Myocyte (in vitro differentiated cells): ENCODE data around the gene PELI2. TPM values are rescaled to one million over a fixed set of nuclear protein-coding genes. Genes with fewer than 3 reads are reported as not detected.

Source experiments
- DNase-seq: peaks from one replicate; pipeline ENCODE4 v3.0.0-alpha.2; 2012; ENCODE audit warnings: low read depth
- polyA plus RNA-seq: library from polyadenylated mRNA; unstranded; fragments of >200 nt; gene quantifications from one replicate; pipeline ENCODE4 v1.2.1, GENCODE V29; 2012; ENCODE audit warnings: missing spikeins
- total RNA-seq: library from RNA; depleted of rRNA; stranded (reverse); fragments of >200 nt; gene quantifications from 2 replicates; pipeline ENCODE4 v1.2.3, GENCODE V29; 2014

Gene PELI2
- 4.0 and 6.4 TPM in 2 replicates for total RNA-seq
- polyA plus RNA-seq = 1.8 TPM

- peak; percentile 72 for DNase-seq
Observed at GRCh38 chr14:56117765-56118610, at the start of gene PELI2. TSS of gene PELI2 (plus strand) at chr14:56118411. CDS start at chr14:56118661, 250 bp downstream.

GRCh38 chr14:56073799-56074198 lies 44.4 kb upstream of the PELI2 start:
- no peak for DNase-seq

- DNase-seq = no peak
Observed at GRCh38 chr14:56075301-56075700, 42.9 kb upstream of the PELI2 start.

DNA sequence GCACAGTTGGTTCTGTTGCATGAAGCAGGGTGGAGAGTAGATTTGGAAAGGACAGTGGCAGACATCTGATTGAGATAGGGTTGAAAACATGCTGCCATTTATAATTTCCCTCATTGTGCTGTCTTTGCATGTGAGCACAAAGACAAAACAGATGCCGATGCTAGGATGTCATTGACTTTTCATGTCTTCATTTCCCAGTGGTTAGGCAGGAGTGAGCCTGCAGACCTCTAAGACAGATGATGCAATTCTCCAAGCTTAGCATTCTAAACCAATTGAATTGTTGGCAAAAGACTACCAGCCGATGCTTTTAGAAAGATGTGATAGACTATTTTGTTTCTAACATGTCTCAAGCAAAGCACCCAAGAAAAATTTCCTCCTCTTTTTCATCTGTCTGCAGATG lies 37.1 kb upstream of the PELI2 start:
- peak; percentile 65 for DNase-seq

GRCh38 chr14:56082880-56083279 lies 35.3 kb upstream of the PELI2 start:
- no peak for DNase-seq

DNA sequence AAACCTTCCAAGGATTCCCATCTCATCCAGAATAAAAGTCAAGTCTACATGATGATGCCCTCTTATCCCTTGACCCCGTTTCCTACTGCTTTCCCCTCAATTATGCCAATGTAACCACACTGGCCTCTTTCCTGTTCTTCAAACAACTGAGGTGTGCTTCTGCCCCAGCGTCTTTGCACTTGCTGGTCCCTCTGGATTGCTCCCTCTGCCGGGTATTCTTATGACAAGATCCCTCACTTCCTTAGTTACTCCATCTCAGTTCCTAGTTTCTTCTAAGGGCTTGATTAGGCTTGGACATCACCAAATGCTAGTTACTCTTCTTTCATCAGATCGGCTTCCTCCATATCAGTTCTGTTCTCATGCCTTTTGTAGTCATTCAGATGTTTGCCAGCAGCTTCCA lies 32.7 kb upstream of the PELI2 start:
- no peak for DNase-seq

- peak; percentile 35 for DNase-seq
Observed at GRCh38 chr14:56087671-56088471, 30.3 kb upstream of the PELI2 start.

DNA sequence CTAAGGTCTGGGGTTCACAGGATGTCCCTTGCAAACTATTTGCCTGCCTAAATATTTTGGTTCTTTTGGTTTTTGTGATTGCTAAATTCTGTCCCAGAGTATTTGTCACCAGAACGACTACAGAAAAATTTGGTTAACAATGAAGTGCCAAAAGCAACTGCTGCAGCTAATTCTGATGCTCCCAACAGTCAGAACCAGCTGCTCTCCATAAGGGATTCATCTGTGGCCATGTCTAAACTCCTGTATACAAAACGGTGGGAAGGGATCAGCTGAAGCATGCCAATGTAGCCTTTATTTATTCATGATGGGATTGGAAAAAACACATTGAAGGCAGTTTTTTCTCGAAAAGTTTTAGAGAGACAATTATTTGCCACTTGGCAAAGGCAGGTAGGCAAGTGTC lies 29.3 kb upstream of the PELI2 start:
- DNase-seq = peak; percentile 7

- DNase-seq = no peak
Observed at GRCh38 chr14:56092763-56093162, 25.4 kb upstream of the PELI2 start.

- no peak for DNase-seq
Observed at GRCh38 chr14:56094076-56094475, 24.1 kb upstream of the PELI2 start.

DNA sequence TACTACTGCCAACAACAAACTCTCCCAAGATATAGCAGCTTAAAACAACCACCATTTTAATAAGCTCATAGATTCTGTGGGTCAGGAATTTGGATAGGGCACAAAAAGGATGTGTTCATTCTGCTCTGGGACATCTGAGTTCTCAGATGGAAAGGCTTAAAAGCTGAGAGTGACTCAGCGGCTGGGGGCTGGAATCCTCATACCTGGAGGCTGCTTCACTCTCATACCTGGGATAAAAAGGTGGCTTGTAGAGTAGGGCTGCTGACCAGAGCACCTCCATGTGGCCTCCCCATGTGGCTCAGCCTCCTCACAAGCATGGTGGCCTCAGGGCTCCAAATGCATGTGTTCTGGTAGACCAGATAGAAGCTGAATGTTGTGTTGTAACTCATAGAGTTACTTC lies 20.2 kb upstream of the PELI2 start:
- no peak for DNase-seq

DNA sequence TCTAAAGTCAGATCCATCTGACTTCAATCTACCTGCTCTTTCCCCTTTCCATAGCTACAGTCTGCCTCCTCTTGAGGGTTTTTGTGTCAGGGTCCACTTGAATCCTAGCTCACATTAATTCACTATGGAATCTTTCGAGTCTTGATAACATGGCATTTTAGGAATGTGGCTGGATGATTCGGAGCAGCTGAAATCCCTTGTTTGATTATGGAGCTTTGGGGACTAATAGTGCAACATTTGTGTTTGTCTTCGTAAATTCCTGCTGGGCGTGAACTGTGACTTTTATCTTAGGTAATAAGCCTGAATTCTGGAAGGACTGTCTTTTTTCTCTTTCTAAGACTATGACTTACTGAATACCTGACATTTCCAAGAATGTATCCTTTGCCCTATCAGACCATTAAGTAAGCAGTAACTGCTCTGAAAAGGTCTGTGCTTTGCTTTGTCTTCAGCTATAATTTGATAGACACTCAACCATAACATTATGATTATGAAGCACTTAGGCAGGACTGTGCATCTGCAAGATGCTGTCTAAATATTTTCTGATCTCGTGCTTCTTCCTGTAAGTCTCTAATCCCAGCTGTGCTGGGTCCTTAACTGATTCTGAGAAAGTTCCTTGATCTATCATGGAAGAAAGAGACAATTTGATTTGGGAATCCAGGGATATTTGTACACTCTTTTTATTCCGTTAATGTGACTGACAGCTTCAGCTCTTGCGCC lies 19.0 kb upstream of the PELI2 start:
- DNase-seq = no peak

DNA sequence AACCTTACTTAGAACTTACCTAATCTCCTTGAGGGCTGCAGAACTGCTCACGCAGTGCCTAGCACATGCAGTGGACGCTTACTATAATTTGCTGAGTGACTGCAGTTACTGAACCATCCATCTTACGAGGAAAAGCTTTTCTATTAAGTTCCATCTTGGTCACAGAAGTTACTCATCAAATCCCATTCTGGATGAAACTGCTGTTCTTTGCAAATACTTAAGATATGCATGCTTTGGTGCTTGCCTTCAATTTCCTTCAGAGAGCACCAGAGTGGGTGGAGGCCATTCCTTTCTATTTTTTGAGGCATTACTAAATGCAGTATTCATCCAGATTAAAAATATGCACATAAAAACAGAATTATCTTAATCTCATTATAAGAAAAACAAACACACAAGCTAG lies 17.7 kb upstream of the PELI2 start:
- DNase-seq = no peak

DNA sequence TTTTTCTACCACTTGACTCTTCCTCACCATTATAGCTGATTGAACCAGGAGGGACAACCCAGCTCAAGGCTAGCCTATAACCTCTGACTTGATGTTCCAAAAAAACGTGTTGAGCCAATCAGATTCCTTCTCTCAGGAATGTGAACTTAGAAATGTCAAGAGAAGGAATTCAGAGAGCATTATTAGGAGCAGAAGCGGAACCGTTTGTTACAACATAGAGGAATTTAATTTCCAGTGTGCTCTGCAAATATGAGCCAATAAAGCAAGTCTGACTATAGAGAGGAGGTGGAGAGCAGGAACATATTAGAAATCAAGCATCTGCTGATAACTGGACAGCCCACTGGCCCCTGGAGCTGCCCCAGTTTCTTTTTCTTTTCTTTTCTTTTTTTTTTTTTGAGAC lies 15.3 kb upstream of the PELI2 start:
- DNase-seq = no peak

GRCh38 chr14:56107615-56108014 lies 10.6 kb upstream of the PELI2 start:
- DNase-seq = no peak

DNA sequence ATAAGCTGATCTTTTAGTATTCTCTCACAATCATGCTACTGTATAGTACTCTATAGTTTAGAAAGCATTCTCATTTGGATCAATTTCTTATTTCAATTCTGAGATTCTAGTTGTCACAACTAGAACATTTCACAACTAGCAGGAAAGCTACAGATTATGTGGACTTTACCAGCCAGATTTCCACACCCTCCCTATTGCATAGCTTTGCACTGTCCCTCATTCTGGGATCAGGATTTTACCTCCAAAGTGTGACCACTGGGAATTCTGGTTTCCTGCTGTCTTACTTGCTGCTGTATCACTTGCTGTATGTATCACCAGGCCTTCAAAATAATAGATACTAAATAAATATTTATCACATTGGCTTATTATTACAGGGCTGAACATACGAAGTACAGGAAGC lies 10.2 kb upstream of the PELI2 start:
- no peak for DNase-seq

- DNase-seq = no peak
Observed at GRCh38 chr14:56112781-56113180, 5.4 kb upstream of the PELI2 start.

DNA sequence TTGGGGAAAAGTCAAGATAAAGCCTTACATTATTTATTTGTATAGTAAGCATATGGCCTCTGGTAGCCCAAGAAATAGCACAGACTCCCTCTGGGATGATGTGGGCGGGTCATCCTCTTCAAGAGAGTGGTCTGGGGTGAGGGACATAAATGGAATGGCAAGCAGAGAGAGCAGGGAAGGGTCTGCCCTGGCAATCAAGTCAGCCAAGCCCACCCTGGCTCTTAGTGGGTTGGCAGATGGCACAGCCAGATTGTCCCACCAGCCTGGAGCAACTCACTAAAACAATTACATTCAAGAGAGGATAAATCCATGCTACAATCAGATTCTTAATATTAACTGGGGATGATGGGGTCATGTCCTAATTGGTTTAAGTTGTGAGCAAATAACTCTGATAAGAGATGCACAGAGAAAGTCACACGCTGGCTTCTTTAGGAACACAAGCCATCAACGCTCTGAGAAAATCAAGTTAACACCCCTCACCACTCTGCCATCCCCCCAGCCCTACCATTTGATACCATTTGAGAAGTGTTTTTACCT lies 2.8 kb upstream of the PELI2 start:
- DNase-seq = no peak

DNA sequence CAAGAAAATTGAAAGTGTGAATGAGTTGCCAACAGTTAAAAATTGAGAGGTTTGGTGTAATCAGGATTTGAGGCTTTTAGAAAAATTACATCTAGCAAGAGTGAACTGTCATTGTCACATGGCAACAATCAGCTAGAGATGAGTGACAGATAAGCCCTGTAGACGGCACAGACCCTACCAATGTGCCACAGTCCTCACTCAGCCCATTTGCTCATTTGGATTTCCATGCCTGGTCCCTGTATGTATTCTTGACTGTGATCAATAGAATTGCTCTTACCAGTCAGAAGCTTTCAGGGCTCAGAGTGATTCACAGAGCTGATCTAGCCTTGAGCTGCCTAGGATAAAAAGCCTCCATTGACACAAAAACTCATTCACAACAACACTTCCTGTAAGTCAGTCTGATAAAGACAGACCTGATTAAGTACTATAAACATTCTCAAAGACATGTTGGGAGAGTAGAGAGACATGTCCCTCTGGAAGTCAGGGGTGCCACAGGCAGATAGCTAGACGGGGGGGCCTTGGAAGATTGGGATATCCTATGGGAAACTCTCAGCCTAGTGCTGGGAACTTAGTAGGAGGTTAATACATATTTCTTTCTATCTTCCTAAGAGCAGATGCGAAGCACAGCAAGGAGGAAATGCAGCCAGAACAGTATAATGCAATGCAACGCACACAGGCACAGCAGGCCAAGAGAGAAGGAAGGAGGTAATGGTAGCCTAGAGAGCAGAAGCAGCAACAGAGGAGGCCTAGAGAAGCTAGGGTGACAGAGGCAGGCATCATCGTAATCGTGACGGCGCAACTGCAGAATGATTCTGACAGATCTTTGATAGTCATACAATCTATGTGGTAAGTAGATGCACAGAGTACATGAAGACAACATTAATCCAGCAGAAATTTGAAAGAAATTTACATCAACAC lies 2.0 kb upstream of the PELI2 start:
- no peak for DNase-seq

- DNase-seq = no peak
Observed at GRCh38 chr14:56118611-56119181, 485 bp downstream of the PELI2 start.
